Left lung (tissue), 10 donors: ENCODE data around the gene SCD5. TPM values are rescaled to one million over a fixed set of nuclear protein-coding genes. Genes with fewer than 3 reads are reported as not detected.

ENCODE experiments used
- ATAC-seq: fragments of 200-7000 bp; cut with Tn5 transposase; one replicate; pipeline ENCODE4 v1.9.1; 2020; ENCODE audit warnings: moderate library complexity
- DNase-seq, 4 donors: peaks; one replicate each; pipeline ENCODE4 v3.0.0-alpha.2; 2013 to 2020
- H3K27ac ChIP-seq, 2 donors: fragments of 200-600 bp; sonication (generic) in 1 of 2; one replicate each; pipeline versions ENCODE4 v1.5.0 to v1.8.0; 2020 to 2021
- H3K27me3 ChIP-seq, 2 donors: fragments of 200-600 bp; sonication (generic) in 1 of 2; one replicate each; pipeline versions ENCODE4 v1.5.0 to v1.8.0; 2020 to 2021
- H3K36me3 ChIP-seq, 2 donors: fragments of 200-600 bp; sonication (generic) in 1 of 2; one replicate each; pipeline versions ENCODE4 v1.5.0 to v1.8.0; 2020 to 2021
- H3K4me1 ChIP-seq, 2 donors: fragments of 200-600 bp; one replicate each; pipeline ENCODE4 v1.8.0; 2021
- H3K4me3 ChIP-seq, 2 donors: fragments of 200-600 bp; sonication (generic) in 1 of 2; one replicate each; pipeline versions ENCODE4 v1.5.0 to v1.8.0; 2020 to 2021; ENCODE audit warnings: mild to moderate bottlenecking in 1 of 2
- H3K9me3 ChIP-seq, 2 donors: fragments of 200-600 bp; sonication (generic) in 1 of 2; one replicate each; pipeline versions ENCODE4 v1.5.0 to v1.8.0; 2020 to 2021
- intact Hi-C, 2 donors: fragments of 100-400 bp; cut with DNase I; formaldehyde crosslinking; loops; one replicate each; pipeline versions ENCODE4 v1.11.2 to v1.14.2; 2022
- polyA plus RNA-seq, 6 donors: library from polyadenylated mRNA; unstranded; fragments of 120-200 nt; gene quantifications; one replicate each; pipeline ENCODE4 v1.2.1, GENCODE V29; 2013; ENCODE audit not compliant: insufficient read length in 6 of 6
- total RNA-seq, 2 donors: library from RNA; stranded (reverse); fragmentation: NEBNext Ultra II Directional; extraction: Animal tissue kit (Norgen Biotek cat#: 25700); gene quantifications; one replicate each; pipeline ENCODE4 v1.2.1, GENCODE V29; 2021
- TF ChIP-seq, protein P1 (sequence below), 2 donors: fragments of 200-600 bp; sonication (generic) in 1 of 2; IDR thresholded peaks; one replicate each; pipeline versions ENCODE4 v1.5.0 to v1.8.0; 2021; ENCODE audit warnings: antibody characterized with exemption in 2 of 2
- donor health status: DM: no; HTN: yes; CAD: no.
- donor health status: DM: no; HTN: no; CAD: no.

SCD5 gene
- total and polyA plus RNA-seq, 8 donors: 12.5 to 41.1 (median 35.0) TPM

GRCh38 chr4:82589756-82590155, 208.8 kb downstream of the SCD5 start:
- H3K27ac ChIP-seq: no peak overlapping the region
- intact Hi-C loops: no loop called here
- no peaks in the 10 kb centered on the region for H3K4me1 ChIP-seq
- no peaks in the 10 kb centered on the region for H3K36me3 ChIP-seq
- peaks cover 0 to 7% of the 10 kb centered on the region in 2 donors for H3K27me3 ChIP-seq
- no peaks in the 10 kb centered on the region for H3K9me3 ChIP-seq
- no peak for ATAC-seq
- TF ChIP-seq, protein P1, sequence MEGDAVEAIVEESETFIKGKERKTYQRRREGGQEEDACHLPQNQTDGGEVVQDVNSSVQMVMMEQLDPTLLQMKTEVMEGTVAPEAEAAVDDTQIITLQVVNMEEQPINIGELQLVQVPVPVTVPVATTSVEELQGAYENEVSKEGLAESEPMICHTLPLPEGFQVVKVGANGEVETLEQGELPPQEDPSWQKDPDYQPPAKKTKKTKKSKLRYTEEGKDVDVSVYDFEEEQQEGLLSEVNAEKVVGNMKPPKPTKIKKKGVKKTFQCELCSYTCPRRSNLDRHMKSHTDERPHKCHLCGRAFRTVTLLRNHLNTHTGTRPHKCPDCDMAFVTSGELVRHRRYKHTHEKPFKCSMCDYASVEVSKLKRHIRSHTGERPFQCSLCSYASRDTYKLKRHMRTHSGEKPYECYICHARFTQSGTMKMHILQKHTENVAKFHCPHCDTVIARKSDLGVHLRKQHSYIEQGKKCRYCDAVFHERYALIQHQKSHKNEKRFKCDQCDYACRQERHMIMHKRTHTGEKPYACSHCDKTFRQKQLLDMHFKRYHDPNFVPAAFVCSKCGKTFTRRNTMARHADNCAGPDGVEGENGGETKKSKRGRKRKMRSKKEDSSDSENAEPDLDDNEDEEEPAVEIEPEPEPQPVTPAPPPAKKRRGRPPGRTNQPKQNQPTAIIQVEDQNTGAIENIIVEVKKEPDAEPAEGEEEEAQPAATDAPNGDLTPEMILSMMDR (IDR thresholded peaks at IDR 0.05): no peak
- no peak overlapping the region for H3K4me3 ChIP-seq
- no peak for DNase-seq

- intact Hi-C loops: no loop called here
- DNase-seq: no peak
- no peak for ATAC-seq
- Histone ChIP-seq H3K27ac (no peak overlapping the region), H3K4me1 (no peaks in the 10 kb centered on the region), H3K27me3 (peaks cover 0 to 7% of the 10 kb centered on the region in 2 donors), H3K9me3 (no peaks in the 10 kb centered on the region), H3K4me3 (no peak overlapping the region), H3K36me3 (no peaks in the 10 kb centered on the region)
- TF ChIP-seq, protein P1 (IDR thresholded peaks at IDR 0.05): no peak
Measured at GRCh38 chr4:82588771-82589270, 209.8 kb downstream of the SCD5 start.

GRCh38 chr4:82587826-82588540, 210.6 kb downstream of the SCD5 start:
- Histone ChIP-seq H3K27ac (no peak overlapping the region), H3K9me3 (no peaks in the 10 kb centered on the region), H3K36me3 (no peaks in the 10 kb centered on the region), H3K4me3 (no peak overlapping the region), H3K27me3 (peaks cover 0 to 7% of the 10 kb centered on the region in 2 donors), H3K4me1 (no peaks in the 10 kb centered on the region)
- ATAC-seq (no peak), DNase-seq (no peak)
- intact Hi-C loops: no loop called here
- TF ChIP-seq, protein P1 (IDR thresholded peaks at IDR 0.05): no peak

DNA sequence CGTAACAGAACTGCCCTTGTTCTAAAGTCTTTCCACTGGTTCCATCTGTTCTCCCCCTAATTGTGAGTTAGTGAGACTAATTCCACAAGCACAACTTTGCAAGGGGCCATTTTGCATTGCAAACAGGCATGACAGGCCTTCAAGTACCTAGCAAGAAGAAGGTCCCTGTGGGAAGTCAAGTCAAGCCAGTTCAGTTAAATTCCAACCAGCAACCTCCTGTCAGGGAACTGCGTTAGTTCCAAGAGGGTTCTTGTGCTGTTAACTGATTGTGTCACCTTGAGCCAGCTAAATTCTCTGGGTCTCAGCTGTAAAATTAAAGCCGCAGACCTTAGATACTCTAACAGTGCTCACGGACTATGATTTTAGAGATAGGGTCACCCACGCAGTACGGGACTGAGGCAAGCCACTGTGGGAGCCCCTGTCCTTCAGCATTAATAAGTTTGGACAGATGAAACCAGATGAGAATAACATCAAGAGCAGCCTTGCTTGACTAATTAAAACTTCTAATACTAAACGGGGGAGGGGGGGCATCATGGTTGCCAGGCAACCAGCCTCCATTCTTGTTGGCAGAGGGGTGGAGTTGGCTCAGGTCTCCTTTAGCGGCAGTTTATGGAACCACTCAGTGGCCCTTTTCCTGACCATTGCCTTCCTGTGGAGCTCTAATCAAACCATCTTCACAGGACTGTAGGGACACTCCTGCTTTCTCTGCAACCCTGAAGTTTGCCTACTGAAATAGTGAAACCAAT, 212.7 kb downstream of the SCD5 start:
- no peak for ATAC-seq
- TF ChIP-seq, protein P1 (IDR thresholded peaks at IDR 0.05): no peak
- DNase-seq: no peak
- no peaks in the 10 kb centered on the region for H3K4me1 ChIP-seq
- H3K9me3 ChIP-seq: no peaks in the 10 kb centered on the region
- H3K27ac ChIP-seq: no peak overlapping the region
- no peaks in the 10 kb centered on the region for H3K36me3 ChIP-seq
- intact Hi-C loops: no loop called here
- H3K4me3 ChIP-seq: no peak overlapping the region
- no peaks in the 10 kb centered on the region for H3K27me3 ChIP-seq

DNA sequence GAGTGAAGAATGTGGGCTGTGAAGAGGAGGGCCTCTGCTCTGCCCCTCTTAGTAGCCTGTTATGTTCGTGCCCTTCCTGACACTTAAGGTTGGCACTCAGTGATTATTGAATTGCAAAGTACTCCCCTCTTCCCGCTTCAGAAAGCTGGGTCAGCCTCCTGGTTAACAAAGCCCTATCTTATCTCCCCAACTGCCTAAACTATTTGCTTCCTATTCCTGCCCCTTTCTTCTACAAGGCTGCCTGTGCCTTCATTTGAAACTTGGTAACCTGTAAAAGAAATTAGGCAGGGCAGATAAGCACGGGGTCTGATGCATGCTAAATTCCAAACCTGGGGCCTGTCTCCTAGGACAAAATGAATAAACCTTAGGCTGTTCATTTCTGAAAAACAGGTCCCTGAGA, 213.7 kb downstream of the SCD5 start:
- ATAC-seq: no peak
- H3K36me3 ChIP-seq: no peaks in the 10 kb centered on the region
- TF ChIP-seq, protein P1 (IDR thresholded peaks at IDR 0.05): no peak
- H3K27me3 ChIP-seq: no peaks in the 10 kb centered on the region
- DNase-seq: no peak
- intact Hi-C loops: no loop called here
- no peaks in the 10 kb centered on the region for H3K4me1 ChIP-seq
- no peak overlapping the region for H3K27ac ChIP-seq
- H3K9me3 ChIP-seq: no peaks in the 10 kb centered on the region
- H3K4me3 ChIP-seq: no peak overlapping the region
